Small intestine (tissue), 7 donors: Measurements from ENCODE around the gene SCIN. TPM values are rescaled to one million over a fixed set of nuclear protein-coding genes. Genes with fewer than 3 reads are reported as not detected.

Experiments
- DNase-seq, 2 donors: peaks; one replicate each; pipeline versions ENCODE4 v3.0.0 to v3.0.0-alpha.2; 2013
- FAIRE-seq: peaks from 2 replicates; lab custom pipeline; 2012; peaks lifted over from hg19 to GRCh38; lab: Jason Lieb, UNC
- H3K27ac ChIP-seq, 3 donors: one replicate each; pipeline ENCODE4 v1.5.1; 2013; ENCODE audit warnings: low read length in 2 of 3, mild to moderate bottlenecking in 2 of 3, control low read depth in 1 of 3, inconsistent platforms in 1 of 3, low read depth in 1 of 3, moderate library complexity in 1 of 3
- H3K27me3 ChIP-seq, 3 donors: one replicate each; pipeline ENCODE4 v1.6.1; 2013; ENCODE audit warnings: low read length in 3 of 3, inconsistent platforms in 1 of 3; ENCODE audit not compliant: control insufficient read depth in 3 of 3, insufficient read depth in 3 of 3
- H3K36me3 ChIP-seq, 3 donors: one replicate each; pipeline ENCODE4 v1.6.1; 2013; ENCODE audit warnings: low read length in 3 of 3, inconsistent platforms in 1 of 3, low read depth in 1 of 3, mild to moderate bottlenecking in 1 of 3, moderate library complexity in 1 of 3; ENCODE audit not compliant: control insufficient read depth in 3 of 3, insufficient read depth in 2 of 3
- H3K4me1 ChIP-seq, 3 donors: one replicate each; pipeline ENCODE4 v1.6.1; 2013; ENCODE audit warnings: low read length in 2 of 3, inconsistent platforms in 1 of 3, low read depth in 1 of 3, mild to moderate bottlenecking in 1 of 3, moderate library complexity in 1 of 3; ENCODE audit not compliant: control insufficient read depth in 3 of 3, insufficient read depth in 2 of 3
- H3K4me3 ChIP-seq, 3 donors: one replicate each; pipeline ENCODE4 v1.5.1; 2013; ENCODE audit warnings: low read length in 3 of 3, control low read depth in 1 of 3, inconsistent platforms in 1 of 3, low read depth in 1 of 3, mild to moderate bottlenecking in 1 of 3, moderate library complexity in 1 of 3
- H3K9me3 ChIP-seq, 2 donors: one replicate each; pipeline ENCODE4 v1.6.1; 2013; ENCODE audit warnings: low read depth in 1 of 2, low read length in 1 of 2; ENCODE audit not compliant: control insufficient read depth in 2 of 2, insufficient read depth in 1 of 2
- WGBS, 3 donors: extraction: QIAGEN DNeasy Blood & Tissue Kit; methylation state at CpG; one replicate each; pipeline ENCODE4 v1.1.7; 2013; 5-methylcytosine and 5-hydroxymethylcytosine counted together
- polyA plus RNA-seq, 4 donors: library from polyadenylated mRNA; stranded (reverse) in 3 of 4; unstranded in 1 of 4; fragments of 200-250 nt in 3 of 4; fragments of 120-200 nt in 1 of 4; gene quantifications; one replicate each; pipeline versions ENCODE4 v1.2.1 to v1.2.3, GENCODE V29; 2013
- donor health status: healthy with polysubstance abuse.
- donor health status: control.
- donor health status: control.
- donor health status: Bipolar disorder and iron deficiency.
- donor health status: healthy.

Gene SCIN
- polyA plus RNA-seq, 4 donors, result 3.3 to 61.1 (median 21.2) TPM

DNA sequence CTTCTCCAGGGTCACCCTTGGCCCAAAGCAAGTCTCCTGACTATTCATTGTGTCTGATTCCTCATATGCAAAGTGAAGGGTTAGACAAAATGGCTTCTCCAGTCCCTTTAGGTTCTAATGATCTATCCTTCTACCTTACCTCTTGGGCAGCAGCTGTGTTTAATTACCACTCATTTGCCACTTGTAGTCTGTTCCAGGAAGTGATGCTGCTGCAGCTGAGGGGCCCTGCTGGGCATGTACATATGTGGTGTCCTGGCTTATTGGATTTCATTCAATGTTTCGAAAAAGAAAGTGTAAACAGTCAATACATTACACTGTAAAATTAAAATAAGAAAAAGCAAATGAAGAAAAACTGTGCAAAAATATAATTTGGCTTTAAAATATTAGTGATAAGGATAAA lies 36.6 kb downstream of the SCIN start:
- no peak overlapping the region for H3K4me3 ChIP-seq
- no peaks in the 10 kb centered on the region for H3K27me3 ChIP-seq
- DNase-seq, result no peak
- peaks cover 0 to 3% (median 0%) of the 10 kb centered on the region in 3 donors for H3K36me3 ChIP-seq
- no peak overlapping the region for H3K27ac ChIP-seq
- H3K4me1 ChIP-seq, result no peaks in the 10 kb centered on the region
- WGBS, 3 donors, result 73 to 83% (median 76%) methylated on average over 1 of the region's 1 CpG
- no peak for FAIRE-seq
- H3K9me3 ChIP-seq, result peaks cover 0 to 9% of the 10 kb centered on the region in 2 donors

DNA sequence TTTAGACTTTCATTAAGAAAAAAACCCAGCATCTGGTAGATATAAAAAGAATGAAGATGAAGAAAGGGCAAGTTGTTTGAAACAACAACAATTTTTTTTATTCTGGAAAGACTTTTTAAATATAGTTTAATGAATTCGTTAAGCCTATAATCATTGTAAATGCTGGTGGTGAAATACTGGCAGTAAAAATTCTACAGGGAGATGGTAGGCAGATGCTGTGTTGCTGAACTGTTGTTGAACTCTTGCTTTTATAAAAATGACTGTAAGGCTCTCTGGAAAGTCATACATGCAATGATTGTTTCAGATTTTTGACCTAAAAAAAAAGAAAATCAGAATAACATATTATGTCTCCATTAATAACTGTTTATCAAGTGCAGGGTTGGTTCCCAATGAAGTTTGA lies 39.0 kb downstream of the SCIN start:
- no peak overlapping the region for H3K27ac ChIP-seq
- no peak for FAIRE-seq
- H3K27me3 ChIP-seq, result no peaks in the 10 kb centered on the region
- H3K4me1 ChIP-seq, result no peaks in the 10 kb centered on the region
- H3K36me3 ChIP-seq, result peaks cover 0 to 3% (median 0%) of the 10 kb centered on the region in 3 donors
- no peak overlapping the region for H3K4me3 ChIP-seq
- 77 to 92% (median 91%) methylated on average over 1 of the region's 1 CpG for WGBS, 3 donors
- H3K9me3 ChIP-seq, result no peaks in the 10 kb centered on the region
- no peak for DNase-seq

DNA sequence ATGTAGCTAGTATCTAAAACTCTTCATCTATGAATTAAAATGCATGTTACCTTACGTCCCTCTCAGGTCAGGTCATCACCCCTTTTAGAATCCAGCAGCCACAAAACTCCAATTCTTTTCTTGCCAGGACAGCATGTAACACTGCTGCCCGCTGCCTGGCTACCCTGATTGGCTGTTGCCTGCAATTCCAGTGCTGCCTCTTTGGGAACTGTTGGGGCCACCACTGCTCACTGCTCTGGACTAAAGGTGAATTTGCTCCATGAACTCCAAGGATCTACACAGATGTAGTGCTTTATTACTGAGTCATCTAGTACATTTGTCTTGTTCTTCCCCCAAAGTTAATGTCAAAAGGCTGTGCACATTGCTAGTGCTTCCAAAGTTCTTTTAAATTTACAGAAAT lies 40.4 kb downstream of the SCIN start:
- H3K36me3 ChIP-seq, result peaks cover 0 to 3% (median 0%) of the 10 kb centered on the region in 3 donors
- H3K9me3 ChIP-seq, result no peaks in the 10 kb centered on the region
- FAIRE-seq, result no peak
- 81 to 92% (median 91%) methylated on average over 2 of the region's 2 CpGs for WGBS, 3 donors
- H3K27me3 ChIP-seq, result no peaks in the 10 kb centered on the region
- DNase-seq, result no peak
- no peak overlapping the region for H3K4me3 ChIP-seq
- H3K27ac ChIP-seq, result no peak overlapping the region
- no peaks in the 10 kb centered on the region for H3K4me1 ChIP-seq

DNA sequence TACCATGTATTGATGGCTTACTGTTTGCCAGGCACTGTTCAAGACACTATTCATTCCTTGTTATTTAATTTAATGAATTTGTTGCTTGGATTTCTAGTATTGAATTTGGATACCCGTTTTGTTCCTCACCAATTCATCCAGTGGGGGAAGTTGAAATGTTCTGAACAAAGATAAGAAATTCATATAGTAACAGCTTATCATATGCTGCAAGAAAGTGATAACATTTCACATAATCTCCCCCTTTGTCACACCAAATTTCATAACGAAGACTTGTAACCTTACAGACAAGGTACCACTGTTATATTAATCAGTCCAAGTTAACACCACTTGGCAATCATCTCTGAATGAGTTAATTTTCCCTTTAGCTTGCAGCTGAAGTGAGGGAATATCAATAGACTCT lies 42.1 kb downstream of the SCIN start:
- FAIRE-seq (no peak), DNase-seq (no peak)
- Histone ChIP-seq H3K9me3 (no peaks in the 10 kb centered on the region), H3K36me3 (no peaks in the 10 kb centered on the region), H3K4me1 (no peaks in the 10 kb centered on the region), H3K4me3 (no peak overlapping the region), H3K27ac (no peak overlapping the region), H3K27me3 (no peaks in the 10 kb centered on the region)
- WGBS, 3 donors, result 26 to 55% (median 28%) methylated on average over 2 of the region's 2 CpGs

DNA sequence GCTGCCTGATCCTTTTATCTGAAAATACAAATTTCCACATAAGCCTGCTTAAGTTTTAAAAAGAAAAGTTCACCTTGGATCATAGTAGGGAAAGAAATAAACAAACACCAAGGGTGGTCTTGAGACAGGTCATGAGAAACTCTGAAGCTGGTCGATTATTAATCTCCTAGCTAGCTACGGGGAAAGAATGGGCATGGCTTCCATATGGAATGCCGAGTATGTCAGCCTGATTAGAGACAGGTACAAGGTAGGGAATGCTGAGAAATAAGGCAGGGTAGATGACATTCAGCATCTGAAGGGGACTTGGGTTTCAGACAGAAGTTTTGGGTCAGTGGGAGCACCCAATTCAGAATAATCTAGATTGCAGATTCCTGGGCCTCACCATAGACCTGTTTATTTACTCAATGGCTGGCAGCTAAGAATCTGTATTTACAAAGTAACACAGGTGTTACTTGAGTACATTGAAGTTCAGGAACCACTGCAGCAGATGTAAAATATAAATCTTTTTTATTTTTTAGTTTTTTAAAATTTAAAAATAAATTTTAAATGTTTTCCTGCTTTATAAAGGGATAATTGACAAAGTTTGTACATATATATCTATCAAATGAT lies 49.0 kb downstream of the SCIN start:
- Histone ChIP-seq H3K4me1 (no peaks in the 10 kb centered on the region), H3K9me3 (no peaks in the 10 kb centered on the region), H3K27me3 (no peaks in the 10 kb centered on the region), H3K4me3 (no peak overlapping the region), H3K27ac (no peak overlapping the region), H3K36me3 (no peaks in the 10 kb centered on the region)
- WGBS, 3 donors, result 61 to 64% (median 64%) methylated on average over 3 of the region's 3 CpGs
- FAIRE-seq (no peak), DNase-seq (no peak)

DNA sequence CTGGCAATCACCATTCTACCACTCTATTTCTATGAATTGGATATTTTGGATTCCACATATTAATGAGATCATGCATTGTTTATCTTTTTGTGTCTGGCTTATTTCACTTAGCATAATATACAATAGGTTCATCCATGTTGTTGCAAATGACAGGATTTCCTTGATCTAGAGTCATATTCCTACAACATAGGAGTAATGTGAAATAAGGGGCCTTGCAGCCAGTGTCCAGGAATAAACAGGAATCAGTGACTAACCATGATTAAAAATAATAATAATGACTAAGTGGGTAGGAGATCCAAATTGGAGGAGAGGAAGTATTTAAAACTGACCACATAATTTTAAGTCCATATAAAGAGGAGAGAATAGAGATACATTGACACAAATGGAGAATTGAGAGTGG lies 49.9 kb downstream of the SCIN start:
- Histone ChIP-seq H3K27me3 (no peaks in the 10 kb centered on the region), H3K9me3 (no peaks in the 10 kb centered on the region)
- FAIRE-seq, result no peak

DNA sequence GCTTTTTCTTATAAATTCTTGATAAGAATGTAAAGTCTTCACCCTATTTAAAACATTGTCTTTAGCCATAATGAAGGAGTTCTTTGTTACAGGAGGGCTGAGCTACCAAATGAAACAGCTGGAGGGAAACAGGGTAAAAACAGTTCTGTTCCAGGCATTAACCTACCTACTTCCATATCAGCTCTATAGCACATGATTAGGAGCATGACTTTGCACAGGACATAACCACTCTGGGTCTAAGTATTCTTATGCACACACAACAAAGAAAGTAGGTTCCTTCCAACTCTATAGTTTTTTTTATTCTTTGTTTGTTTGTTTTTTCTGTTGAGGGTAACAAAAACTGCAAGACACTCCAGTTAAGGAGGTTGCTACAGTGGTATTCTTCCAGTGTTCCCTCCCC lies 52.7 kb downstream of the SCIN start:
- Histone ChIP-seq H3K9me3 (no peaks in the 10 kb centered on the region), H3K36me3 (peaks cover 0 to 10% (median 0%) of the 10 kb centered on the region in 3 donors), H3K4me3 (no peak overlapping the region), H3K27me3 (peaks cover 0 to under 1% (median 0%) of the 10 kb centered on the region in 3 donors), H3K4me1 (no peaks in the 10 kb centered on the region), H3K27ac (no peak overlapping the region)
- FAIRE-seq, result no peak
- no peak for DNase-seq

More for the DNA sequence above, 49.9 kb downstream of the SCIN start:
- Histone ChIP-seq H3K4me1 (no peaks in the 10 kb centered on the region), H3K4me3 (no peak overlapping the region), H3K36me3 (no peaks in the 10 kb centered on the region), H3K27ac (no peak overlapping the region)
- DNase-seq, result no peak

DNA sequence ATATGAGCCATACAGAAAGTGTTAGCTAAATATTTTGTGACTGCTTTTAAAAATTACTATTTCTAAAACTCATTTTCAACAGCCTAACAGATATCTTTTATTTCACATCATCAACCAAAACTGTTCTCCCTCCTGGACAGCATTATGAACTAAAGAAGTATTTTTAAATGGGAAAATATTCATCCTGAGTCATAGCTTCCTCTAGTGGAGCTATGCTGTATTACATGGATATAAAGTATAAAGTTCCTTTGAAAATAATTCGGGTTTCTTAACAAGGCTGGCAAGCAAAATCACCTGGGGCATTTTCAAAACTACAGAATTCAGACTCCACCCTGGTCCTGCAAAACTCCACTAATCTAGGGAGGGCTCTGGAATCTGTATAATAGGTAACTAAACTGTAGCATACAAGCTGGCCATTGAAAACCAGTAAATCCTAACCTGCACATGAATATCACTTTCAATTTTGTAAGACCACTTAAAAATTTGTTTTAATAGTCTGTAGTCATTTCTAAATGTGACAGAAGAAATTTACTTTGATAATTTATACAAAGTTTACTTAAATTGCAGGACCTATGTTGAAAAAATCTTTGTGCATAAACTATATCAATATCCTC lies 53.5 kb downstream of the SCIN start:
- no peaks in the 10 kb centered on the region for H3K9me3 ChIP-seq
- H3K36me3 ChIP-seq, result peaks cover 0 to 11% (median 0%) of the 10 kb centered on the region in 3 donors
- 9 to 32% (median 19%) methylated on average over 1 of the region's 1 CpG for WGBS, 3 donors
- peak; percentile 59 for FAIRE-seq
- no peak overlapping the region for H3K27ac ChIP-seq
- no peak overlapping the region for H3K4me3 ChIP-seq
- DNase-seq, result peak; percentile 41 to 51
- H3K27me3 ChIP-seq, result peaks cover 0 to 2% (median 0%) of the 10 kb centered on the region in 3 donors
- H3K4me1 ChIP-seq, result no peaks in the 10 kb centered on the region
